HEK293T (cell line): ENCODE results near the gene ITGB3.

Experiments
- CTCF ChIA-PET: fragments of 350-600 bp; formaldehyde crosslinking; extraction: SDS; loops from one replicate; lab custom pipeline; 2021; ENCODE audit warnings: antibody characterized with exemption, inconsistent platforms; lab: Yijun Ruan, JAX
- POLR2A ChIA-PET: fragments of 350-600 bp; formaldehyde crosslinking; extraction: SDS; loops from one replicate; lab custom pipeline; 2020; ENCODE audit warnings: antibody characterized with exemption, inconsistent platforms; lab: Yijun Ruan, JAX
- DNase-seq: peaks from one replicate; pipeline ENCODE4 v3.0.0; 2012; ENCODE audit warnings: mixed read lengths; ENCODE audit errors: extremely low spot score
- ARNT ChIP-seq: fragments of 450-650 bp; IDR thresholded peaks from 2 replicates; pipeline ENCODE4 v1.6.1; 2017; ENCODE audit warnings: mild to moderate bottlenecking
- BHLHE40 ChIP-seq: fragments of 450-650 bp; IDR thresholded peaks from 2 replicates; pipeline ENCODE4 v1.6.1; 2016; ENCODE audit warnings: mild to moderate bottlenecking, moderate library complexity, borderline replicate concordance
- CTBP1 ChIP-seq: fragments of 450-650 bp; IDR thresholded peaks from 2 replicates; pipeline ENCODE4 v1.6.1; 2016; ENCODE audit warnings: borderline replicate concordance
- ELF4 ChIP-seq: fragments of 450-650 bp; IDR thresholded peaks from 2 replicates; pipeline ENCODE4 v1.6.1; 2017; ENCODE audit warnings: antibody characterized with exemption
- FOXA1 ChIP-seq: fragments of 450-650 bp; IDR thresholded peaks from 2 replicates; pipeline ENCODE4 v1.6.1; 2016; ENCODE audit warnings: mild to moderate bottlenecking
- FOXK2 ChIP-seq: fragments of 450-650 bp; IDR thresholded peaks from 2 replicates; pipeline ENCODE4 v1.6.1; 2016; ENCODE audit warnings: mild to moderate bottlenecking
- FOXM1 ChIP-seq: fragments of 450-650 bp; IDR thresholded peaks from 2 replicates; pipeline ENCODE4 v1.6.1; 2017; ENCODE audit warnings: mild to moderate bottlenecking, borderline replicate concordance
- HDGF ChIP-seq: fragments of 450-650 bp; IDR thresholded peaks from 2 replicates; pipeline ENCODE4 v1.6.1; 2017; ENCODE audit warnings: antibody characterized with exemption, borderline replicate concordance
- L3MBTL2 ChIP-seq: fragments of 450-650 bp; conservative IDR thresholded peaks from 2 replicates; pipeline ENCODE4 v1.6.1; 2016; ENCODE audit warnings: mild to moderate bottlenecking
- LEF1 ChIP-seq: fragments of 450-650 bp; IDR thresholded peaks from 2 replicates; pipeline ENCODE4 v1.6.1; 2017; ENCODE audit warnings: mild to moderate bottlenecking, borderline replicate concordance
- NFRKB ChIP-seq: fragments of 450-650 bp; IDR thresholded peaks from 2 replicates; pipeline ENCODE4 v1.6.1; 2016; ENCODE audit warnings: mild to moderate bottlenecking, moderate library complexity
- PKNOX1 ChIP-seq: fragments of 450-650 bp; IDR thresholded peaks from 2 replicates; pipeline ENCODE4 v1.6.1; 2016
- SP1 ChIP-seq: fragments of 450-650 bp; IDR thresholded peaks from 2 replicates; pipeline ENCODE4 v1.6.1; 2017
- SUZ12 ChIP-seq: fragments of 450-650 bp; IDR thresholded peaks from 2 replicates; pipeline ENCODE4 v1.6.1; 2016; ENCODE audit warnings: mild to moderate bottlenecking
- TARDBP ChIP-seq: fragments of 450-650 bp; IDR thresholded peaks from 2 replicates; pipeline ENCODE4 v1.6.1; 2016
- ZNF384 ChIP-seq: fragments of 450-650 bp; IDR thresholded peaks from 2 replicates; pipeline ENCODE4 v1.6.1; 2016

The ITGB3 gene

DNA sequence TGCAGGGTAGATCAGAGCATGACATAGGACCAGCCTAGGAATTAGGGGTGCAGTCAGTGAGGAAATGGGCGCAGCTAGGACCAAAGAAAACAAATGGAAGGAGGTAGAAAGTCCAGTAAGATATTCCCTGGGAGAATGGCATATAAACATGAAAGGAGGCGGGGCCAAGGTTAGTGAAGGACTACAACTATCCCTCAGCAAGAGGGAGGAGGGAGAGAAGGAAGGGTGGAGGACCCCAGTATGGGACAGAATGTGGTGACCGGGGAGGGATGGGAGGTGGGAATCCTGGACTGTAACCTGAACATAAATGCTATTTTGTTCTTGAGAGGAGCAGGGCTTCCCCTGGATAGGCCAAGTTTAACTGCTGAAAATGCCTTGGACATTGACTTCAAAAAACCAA, 22.8 kb downstream of the ITGB3 start:
- POLR2A ChIA-PET: no interaction called here

DNA sequence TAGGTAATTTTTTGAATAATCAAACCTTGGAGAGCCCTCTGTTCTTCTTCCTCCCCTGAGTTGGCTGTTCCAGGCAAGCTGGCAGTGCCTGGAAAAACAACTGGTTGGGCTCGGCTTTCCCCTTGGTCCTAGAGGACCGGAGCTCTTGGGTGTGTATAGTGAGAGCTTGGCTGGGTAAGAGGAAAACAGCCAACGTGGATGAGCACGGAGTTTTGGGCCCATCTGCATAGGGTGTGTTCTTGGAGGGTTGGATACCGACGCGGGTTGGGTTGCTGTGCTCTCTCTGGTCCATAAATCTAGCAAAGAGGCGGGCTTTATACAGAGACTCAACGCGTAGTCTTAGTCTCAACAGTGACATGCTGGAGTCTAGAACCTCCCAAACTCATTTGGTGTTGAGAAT, 23.2 kb downstream of the ITGB3 start:
- CTCF ChIA-PET: interaction anchor here (0.9 kb wide), 1 partner anchor 16 kb away, joined by 3 read pairs; no protein-coding TSS in a partner anchor
- TF ChIP-seq PKNOX1 (peak; percentile 58; the same call in 1 of the 2 replicates), FOXA1 (no peak), NFRKB (no peak), FOXK2 (no peak), ELF4 (no peak), FOXM1 (no peak), BHLHE40 (no peak)
- peak; percentile 77 for DNase-seq
- POLR2A ChIA-PET: no interaction called here

More for the DNA sequence above, 22.8 kb downstream of the ITGB3 start:
- no peak for DNase-seq
- CTCF ChIA-PET: no interaction called here
- TF ChIP-seq NFRKB: no peak
- no peak for TF ChIP-seq PKNOX1

DNA sequence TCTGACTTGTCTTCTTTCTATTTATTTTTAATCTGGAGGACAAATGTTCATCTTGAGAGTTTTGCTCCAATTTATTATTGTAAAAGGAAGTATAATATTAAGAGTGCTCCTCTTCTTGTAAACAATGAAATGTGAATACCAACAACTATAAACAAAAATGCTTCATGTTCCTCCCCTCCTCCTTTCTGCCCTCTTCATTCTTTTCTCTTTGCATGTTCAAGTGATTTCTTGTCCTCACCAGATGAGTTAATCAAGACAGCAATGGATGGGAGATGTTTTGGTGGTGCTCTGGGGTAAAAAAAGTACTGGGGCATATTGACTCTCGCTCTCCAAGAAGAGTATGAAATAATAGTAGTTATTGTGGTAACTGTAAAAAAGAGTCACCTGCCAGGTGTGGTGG, 24.3 kb downstream of the ITGB3 start:
- TF ChIP-seq HDGF: no peak
- no peak for TF ChIP-seq FOXK2
- no peak for TF ChIP-seq ZNF384
- TF ChIP-seq PKNOX1: no peak
- no peak for TF ChIP-seq ARNT
- no peak for TF ChIP-seq FOXA1
- TF ChIP-seq L3MBTL2: no peak
- no peak for TF ChIP-seq NFRKB
- TF ChIP-seq ELF4: no peak
- TF ChIP-seq TARDBP: no peak
- no peak for TF ChIP-seq FOXM1
- no peak for TF ChIP-seq BHLHE40
- no peak for TF ChIP-seq LEF1
- TF ChIP-seq SP1: no peak
- TF ChIP-seq SUZ12: no peak
- no peak for TF ChIP-seq CTBP1
- ChIA-PET POLR2A (no interaction called here), CTCF (interaction anchor here (0.7 kb wide), 1 partner anchor 607 kb away, joined by 3 read pairs; no protein-coding TSS in a partner anchor)
- DNase-seq: no peak

- ChIA-PET POLR2A (no interaction called here), CTCF (interaction anchor here (0.7 kb wide), 1 partner anchor 607 kb away, joined by 3 read pairs; no protein-coding TSS in a partner anchor)
- DNase-seq: no peak
- no peak for TF ChIP-seq PKNOX1
- TF ChIP-seq TARDBP: no peak
- no peak for TF ChIP-seq FOXA1
- no peak for TF ChIP-seq FOXK2
- TF ChIP-seq NFRKB: no peak
- TF ChIP-seq SUZ12: no peak
- no peak for TF ChIP-seq HDGF
- no peak for TF ChIP-seq LEF1
- no peak for TF ChIP-seq ELF4
- TF ChIP-seq SP1: no peak
- no peak for TF ChIP-seq L3MBTL2
- no peak for TF ChIP-seq FOXM1
- TF ChIP-seq BHLHE40: no peak
These were observed 24.9 kb downstream of the ITGB3 start for GRCh38 chr17:47278561-47278960.

- no peak for DNase-seq
- POLR2A ChIA-PET: no interaction called here
- no peak for TF ChIP-seq NFRKB
- no peak for TF ChIP-seq LEF1
- CTCF ChIA-PET: no interaction called here
These were observed 25.6 kb downstream of the ITGB3 start for GRCh38 chr17:47279062-47279801.

DNA sequence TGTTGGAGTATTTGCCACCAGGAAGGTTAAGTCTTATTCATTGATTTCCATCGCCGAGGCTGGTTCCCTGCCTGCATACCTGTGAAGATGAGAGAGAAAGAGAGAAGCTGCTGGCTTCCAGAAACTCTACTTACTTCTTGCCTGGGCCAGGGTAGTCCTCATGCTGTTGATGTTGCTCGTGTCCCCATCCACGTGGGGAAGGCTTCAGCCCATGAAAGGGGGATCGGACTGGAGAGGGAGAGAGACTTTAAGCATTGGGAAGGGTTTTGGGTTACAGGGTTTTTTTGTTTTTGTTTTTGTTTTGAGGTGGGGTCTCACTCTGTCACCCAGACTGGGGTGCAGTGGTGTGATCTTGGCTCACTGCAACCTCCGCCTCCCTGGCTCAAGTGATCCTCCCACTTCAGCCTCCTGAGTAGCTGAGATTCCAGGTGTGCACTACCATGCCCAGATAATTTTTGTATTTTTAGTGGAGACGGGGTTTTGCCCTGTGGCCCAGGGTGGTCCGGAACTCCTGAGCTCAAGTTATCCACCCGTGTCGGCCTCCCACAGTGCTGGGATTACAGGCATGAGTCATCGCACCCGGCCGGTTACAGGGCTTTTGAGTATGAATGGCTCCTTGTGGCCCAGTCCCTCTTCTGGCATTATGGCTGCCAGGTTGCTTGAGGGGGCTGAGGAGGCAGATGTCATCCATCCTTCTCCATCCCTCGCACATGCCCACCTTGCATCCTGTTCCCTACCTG, 26.6 kb downstream of the ITGB3 start:
- ChIA-PET CTCF (interaction anchor here (0.6 kb wide), 1 partner anchor 72 kb away, joined by 4 read pairs; no protein-coding TSS in a partner anchor), POLR2A (no interaction called here)
- peak; percentile 33 for DNase-seq
- no peak for TF ChIP-seq CTBP1
- no peak for TF ChIP-seq PKNOX1
- no peak for TF ChIP-seq FOXM1
- TF ChIP-seq ELF4: no peak
- no peak for TF ChIP-seq TARDBP
- TF ChIP-seq BHLHE40: no peak
- no peak for TF ChIP-seq ZNF384
- TF ChIP-seq ARNT: no peak
- no peak for TF ChIP-seq SUZ12
- TF ChIP-seq L3MBTL2: no peak
- no peak for TF ChIP-seq FOXA1
- no peak for TF ChIP-seq HDGF
- TF ChIP-seq LEF1: no peak
